ENCODE results near the gene TRABD2B.

DNA sequence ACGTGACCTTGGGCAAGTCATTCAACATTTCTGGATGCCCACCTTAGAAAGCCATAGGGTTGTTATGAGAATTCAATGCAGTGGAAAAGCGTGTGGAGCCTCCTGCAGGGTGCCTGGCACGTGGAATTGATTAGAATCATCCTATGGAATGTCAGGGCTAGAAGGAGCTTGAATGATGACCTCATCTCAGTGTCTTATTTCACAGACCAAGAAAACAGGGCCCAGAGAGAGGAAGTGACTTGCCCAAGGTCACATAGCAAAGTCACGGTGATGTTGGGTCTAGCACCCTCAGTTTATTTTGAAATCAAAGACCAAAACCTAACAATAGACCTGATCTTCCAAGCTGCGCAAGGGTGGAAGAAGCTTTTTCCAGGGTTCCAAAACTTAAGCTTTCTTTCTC, 6.0 kb downstream of the TRABD2B start:
- TF ChIP-seq POLR2AphosphoS5 (IDR thresholded peaks at IDR 0.05; ENCODE audit: low read depth, low read length), result no peak
- TF ChIP-seq, protein P1, sequence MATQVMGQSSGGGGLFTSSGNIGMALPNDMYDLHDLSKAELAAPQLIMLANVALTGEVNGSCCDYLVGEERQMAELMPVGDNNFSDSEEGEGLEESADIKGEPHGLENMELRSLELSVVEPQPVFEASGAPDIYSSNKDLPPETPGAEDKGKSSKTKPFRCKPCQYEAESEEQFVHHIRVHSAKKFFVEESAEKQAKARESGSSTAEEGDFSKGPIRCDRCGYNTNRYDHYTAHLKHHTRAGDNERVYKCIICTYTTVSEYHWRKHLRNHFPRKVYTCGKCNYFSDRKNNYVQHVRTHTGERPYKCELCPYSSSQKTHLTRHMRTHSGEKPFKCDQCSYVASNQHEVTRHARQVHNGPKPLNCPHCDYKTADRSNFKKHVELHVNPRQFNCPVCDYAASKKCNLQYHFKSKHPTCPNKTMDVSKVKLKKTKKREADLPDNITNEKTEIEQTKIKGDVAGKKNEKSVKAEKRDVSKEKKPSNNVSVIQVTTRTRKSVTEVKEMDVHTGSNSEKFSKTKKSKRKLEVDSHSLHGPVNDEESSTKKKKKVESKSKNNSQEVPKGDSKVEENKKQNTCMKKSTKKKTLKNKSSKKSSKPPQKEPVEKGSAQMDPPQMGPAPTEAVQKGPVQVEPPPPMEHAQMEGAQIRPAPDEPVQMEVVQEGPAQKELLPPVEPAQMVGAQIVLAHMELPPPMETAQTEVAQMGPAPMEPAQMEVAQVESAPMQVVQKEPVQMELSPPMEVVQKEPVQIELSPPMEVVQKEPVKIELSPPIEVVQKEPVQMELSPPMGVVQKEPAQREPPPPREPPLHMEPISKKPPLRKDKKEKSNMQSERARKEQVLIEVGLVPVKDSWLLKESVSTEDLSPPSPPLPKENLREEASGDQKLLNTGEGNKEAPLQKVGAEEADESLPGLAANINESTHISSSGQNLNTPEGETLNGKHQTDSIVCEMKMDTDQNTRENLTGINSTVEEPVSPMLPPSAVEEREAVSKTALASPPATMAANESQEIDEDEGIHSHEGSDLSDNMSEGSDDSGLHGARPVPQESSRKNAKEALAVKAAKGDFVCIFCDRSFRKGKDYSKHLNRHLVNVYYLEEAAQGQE (IDR thresholded peaks at IDR 0.05; ENCODE audit: insufficient read depth in 1 of 2, low read depth in 2 of 2, low read length in 2 of 2), result no peak

All from PFSK-1 (cell line).